ENCODE measurements around the gene DGKQ. TPM values are rescaled to one million over a fixed set of nuclear protein-coding genes. Genes with fewer than 3 reads are reported as not detected.

The DGKQ gene
- total RNA-seq, 2 experiments from 2014 or later, result 22.9 to 27.6 TPM

GRCh38 chr4:995311-996026 lies 22.1 kb upstream of the DGKQ start:
- no peak for ATAC-seq
- Mint-ChIP-seq H3K9me3 (ENCODE audit: low read depth) (no peaks in the 10 kb centered on the region), H3K36me3 (no peaks in the 10 kb centered on the region)

GRCh38 chr4:993111-994029 lies 20.0 kb upstream of the DGKQ start, which contains the start of gene SLC26A1:
Gene SLC26A1 (minus strand): TSS chr4:993404. CDS start chr4:991703, 1,701 bp downstream.
- DNase-seq (no peak), ATAC-seq (no peak)
- H3K9me3 Mint-ChIP-seq (ENCODE audit: low read depth), result no peaks in the 10 kb centered on the region
- no peaks in the 10 kb centered on the region for H3K36me3 Mint-ChIP-seq
- H3K4me3 Mint-ChIP-seq, result no peak within 1 kb of the TSS
- peaks cover 17% of the 10 kb centered on the region for H3K27me3 Mint-ChIP-seq
- peaks cover 1% of the 10 kb centered on the region for H3K4me1 Mint-ChIP-seq
- no peak within 1 kb of the TSS for H3K27ac Mint-ChIP-seq
- CTCF ChIA-PET, result no interaction called here

More at GRCh38 chr4:995311-996026, 22.1 kb upstream of the DGKQ start:
- H3K4me3 Mint-ChIP-seq, result no peak overlapping the region
- peaks cover 24% of the 10 kb centered on the region for H3K27me3 Mint-ChIP-seq
- no peak for DNase-seq
- peaks cover 1% of the 10 kb centered on the region for H3K4me1 Mint-ChIP-seq
- CTCF ChIA-PET, result no interaction called here
- no peak overlapping the region for H3K27ac Mint-ChIP-seq

DNA sequence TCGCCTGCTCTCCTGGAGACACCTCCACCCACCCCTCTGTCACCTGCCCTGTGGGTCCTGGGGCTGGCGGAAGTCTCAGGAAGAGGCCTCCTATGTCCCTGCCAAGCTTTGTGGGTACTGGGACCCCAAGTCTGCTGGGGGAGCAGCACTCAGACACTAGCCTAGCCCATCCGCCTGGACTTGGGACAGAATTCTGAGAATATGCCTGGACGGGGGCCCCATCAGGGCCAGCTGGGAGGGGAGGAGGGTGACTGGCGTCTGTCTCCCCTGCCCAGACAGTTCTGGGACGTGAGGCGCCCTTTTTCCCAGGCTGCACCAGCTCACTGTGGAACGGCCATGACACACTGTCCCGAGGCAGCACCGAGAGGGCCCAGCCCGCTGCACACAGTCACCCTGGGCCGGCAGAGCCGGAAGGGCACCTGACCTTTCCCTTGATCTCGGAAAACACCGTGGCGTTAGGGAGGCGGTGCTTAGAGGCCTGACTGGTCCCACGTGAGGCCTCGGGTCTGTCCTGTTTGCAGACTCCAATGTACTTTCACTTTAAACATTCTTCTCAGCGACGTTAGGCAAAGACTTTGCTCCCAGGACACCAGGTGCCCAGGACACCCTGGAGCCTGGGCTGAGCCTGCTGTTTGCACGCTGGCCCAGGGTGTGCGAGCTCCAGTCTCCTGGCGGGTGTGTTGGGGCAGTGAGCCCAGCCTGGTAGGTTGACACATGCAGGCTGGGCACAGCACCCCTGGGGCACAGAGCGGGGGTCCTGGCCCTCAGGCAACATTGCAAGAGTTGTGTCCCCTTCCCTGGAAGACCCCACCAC lies 19.1 kb upstream of the DGKQ start:
- H3K36me3 Mint-ChIP-seq, result no peaks in the 10 kb centered on the region
- no peak overlapping the region for H3K4me3 Mint-ChIP-seq
- DNase-seq, result no peak
- H3K4me1 Mint-ChIP-seq, result peaks cover 8% of the 10 kb centered on the region
- CTCF ChIA-PET, result no interaction called here
- H3K27ac Mint-ChIP-seq, result no peak overlapping the region
- peaks cover 10% of the 10 kb centered on the region for H3K27me3 Mint-ChIP-seq
- H3K9me3 Mint-ChIP-seq (ENCODE audit: low read depth), result no peaks in the 10 kb centered on the region
- no peak for ATAC-seq

DNA sequence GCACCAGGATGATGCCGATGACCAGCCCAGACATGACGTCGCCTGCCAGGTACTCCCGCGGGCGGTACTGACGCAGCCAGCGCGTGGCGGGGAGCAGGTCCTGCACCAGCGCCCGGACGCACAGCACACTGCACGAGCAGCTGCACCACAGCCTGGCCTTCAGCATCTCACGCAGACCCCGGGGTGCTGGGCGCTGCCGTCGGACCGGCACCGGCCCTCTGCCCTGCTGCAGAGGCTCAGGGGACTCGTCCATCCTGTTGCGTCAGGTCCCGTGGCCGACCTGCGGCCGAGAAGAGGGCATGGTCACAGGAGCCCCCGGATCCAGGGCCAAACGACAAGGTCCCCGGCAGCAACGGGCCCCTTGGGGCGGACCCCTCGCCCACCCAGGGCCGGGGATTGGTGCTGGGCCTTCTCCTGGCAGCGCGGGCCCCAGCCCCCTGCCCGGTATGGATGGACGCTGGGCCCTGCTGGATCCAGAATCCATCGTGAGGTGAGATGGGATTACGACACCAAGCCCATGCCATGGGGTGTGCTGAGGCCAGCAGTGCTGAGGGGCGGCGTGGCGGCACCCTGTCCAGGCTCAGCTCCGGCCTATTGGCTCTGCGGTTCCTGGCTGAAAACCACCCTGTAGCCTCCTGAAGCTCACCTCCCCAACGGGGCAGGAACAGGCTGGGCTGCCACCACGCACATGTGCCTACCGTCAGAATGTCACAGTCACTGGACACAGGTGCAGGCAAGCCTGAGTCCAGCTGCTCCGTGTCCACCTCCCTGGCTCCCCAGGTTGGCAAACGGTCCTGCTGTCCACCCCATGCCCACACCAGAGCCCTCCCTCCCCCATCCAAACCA lies 18.3 kb upstream of the DGKQ start:
- Mint-ChIP-seq H3K27me3 (peaks cover 6% of the 10 kb centered on the region), H3K27ac (no peak overlapping the region), H3K4me1 (peaks cover 8% of the 10 kb centered on the region), H3K9me3 (ENCODE audit: low read depth) (no peaks in the 10 kb centered on the region), H3K36me3 (no peaks in the 10 kb centered on the region), H3K4me3 (no peak overlapping the region)
- CTCF ChIA-PET, result no interaction called here
- no peak for DNase-seq
- no peak for ATAC-seq

GRCh38 chr4:990746-991367 lies 17.5 kb upstream of the DGKQ start:
- ATAC-seq (no peak), DNase-seq (no peak)
- CTCF ChIA-PET, result no interaction called here
- no peaks in the 10 kb centered on the region for H3K36me3 Mint-ChIP-seq
- H3K27me3 Mint-ChIP-seq, result no peaks in the 10 kb centered on the region
- H3K4me3 Mint-ChIP-seq, result no peak overlapping the region
- no peak overlapping the region for H3K27ac Mint-ChIP-seq
- H3K9me3 Mint-ChIP-seq (ENCODE audit: low read depth), result no peaks in the 10 kb centered on the region
- H3K4me1 Mint-ChIP-seq, result peaks cover 14% of the 10 kb centered on the region

GRCh38 chr4:989722-990471 lies 16.5 kb upstream of the DGKQ start:
- DNase-seq, result no peak
- no peak for ATAC-seq
- Mint-ChIP-seq H3K4me1 (peaks cover 22% of the 10 kb centered on the region), H3K36me3 (no peaks in the 10 kb centered on the region), H3K27ac (no peak overlapping the region), H3K9me3 (ENCODE audit: low read depth) (no peaks in the 10 kb centered on the region), H3K27me3 (no peaks in the 10 kb centered on the region), H3K4me3 (no peak overlapping the region)
- CTCF ChIA-PET, result no interaction called here

DNA sequence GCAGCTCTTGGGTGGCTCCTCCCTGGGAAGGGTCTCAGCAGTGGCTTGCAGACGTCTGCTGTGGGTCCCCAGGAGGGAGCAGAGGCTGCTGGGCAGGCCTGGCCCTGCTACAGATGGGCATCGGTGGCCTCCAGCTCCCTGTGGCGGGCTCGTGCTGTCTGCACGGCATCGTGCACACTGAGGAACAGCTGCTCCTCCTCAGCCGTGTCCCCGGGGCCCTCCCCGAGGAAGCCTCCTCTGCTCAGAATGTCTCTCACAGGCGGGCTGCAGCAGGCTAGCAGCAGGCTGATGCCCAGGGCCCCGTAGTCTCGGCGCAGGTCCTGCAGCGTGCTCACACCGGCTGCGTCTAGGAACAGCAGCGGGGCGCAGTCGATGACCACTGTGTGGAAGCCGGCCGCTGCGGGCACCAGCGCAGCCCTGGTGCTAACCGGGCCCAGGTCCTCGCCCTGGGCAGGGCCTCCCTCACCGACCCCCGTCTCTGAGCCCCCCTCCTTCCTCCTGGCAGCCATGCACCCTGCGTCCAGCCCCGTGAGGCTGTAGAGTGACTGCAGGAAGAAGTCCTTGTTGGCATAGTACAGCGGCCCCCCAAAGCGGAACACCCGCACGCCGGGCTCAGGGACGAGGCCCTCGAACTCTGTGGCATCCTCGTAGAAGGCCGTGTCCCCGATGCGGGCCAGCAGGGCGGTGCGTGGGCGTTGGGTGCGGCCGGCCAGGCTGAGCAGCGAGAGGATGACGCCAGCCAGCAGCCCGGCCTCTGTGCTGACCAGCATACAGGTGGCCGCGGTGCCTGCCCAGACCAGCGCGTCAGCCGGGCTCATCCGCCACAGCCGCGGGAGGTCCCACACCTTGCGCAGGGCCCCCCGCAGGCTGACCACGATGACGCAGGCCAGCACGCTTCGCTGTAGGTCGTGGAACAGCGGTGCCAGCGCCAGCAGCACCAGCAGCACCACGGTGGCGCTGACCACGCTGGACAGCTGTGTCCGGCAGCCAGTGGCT lies 15.7 kb upstream of the DGKQ start:
- CTCF ChIA-PET, result interaction anchor here (1.0 to 1.1 kb wide), 2 partner anchors 57 to 247 kb away, joined by 3 read pairs; partner anchors contain the start of genes GAK and TMEM175
- Mint-ChIP-seq H3K36me3 (no peaks in the 10 kb centered on the region), H3K4me3 (no peak overlapping the region)

GRCh38 chr4:987624-988513 lies 14.5 kb upstream of the DGKQ start:
- Mint-ChIP-seq H3K9me3 (ENCODE audit: low read depth) (no peaks in the 10 kb centered on the region), H3K4me1 (peaks cover 25% of the 10 kb centered on the region), H3K27ac (no peak overlapping the region), H3K27me3 (no peaks in the 10 kb centered on the region), H3K4me3 (peak overlapping the region; percentile 72), H3K36me3 (no peaks in the 10 kb centered on the region)
- no peak for ATAC-seq
- CTCF ChIA-PET, result interaction anchor here (0.6 to 3.2 kb wide), 21 partner anchors 19 to 358 kb away, joined by 3 to 34 read pairs (median 3); partner anchors contain the start of genes GAK and TMEM175
- DNase-seq, result no peak

More for the DNA sequence above, 15.7 kb upstream of the DGKQ start:
- Mint-ChIP-seq H3K4me1 (peaks cover 25% of the 10 kb centered on the region), H3K27me3 (no peaks in the 10 kb centered on the region), H3K27ac (no peak overlapping the region), H3K9me3 (ENCODE audit: low read depth) (no peaks in the 10 kb centered on the region)
- DNase-seq, result no peak
- no peak for ATAC-seq

DNA sequence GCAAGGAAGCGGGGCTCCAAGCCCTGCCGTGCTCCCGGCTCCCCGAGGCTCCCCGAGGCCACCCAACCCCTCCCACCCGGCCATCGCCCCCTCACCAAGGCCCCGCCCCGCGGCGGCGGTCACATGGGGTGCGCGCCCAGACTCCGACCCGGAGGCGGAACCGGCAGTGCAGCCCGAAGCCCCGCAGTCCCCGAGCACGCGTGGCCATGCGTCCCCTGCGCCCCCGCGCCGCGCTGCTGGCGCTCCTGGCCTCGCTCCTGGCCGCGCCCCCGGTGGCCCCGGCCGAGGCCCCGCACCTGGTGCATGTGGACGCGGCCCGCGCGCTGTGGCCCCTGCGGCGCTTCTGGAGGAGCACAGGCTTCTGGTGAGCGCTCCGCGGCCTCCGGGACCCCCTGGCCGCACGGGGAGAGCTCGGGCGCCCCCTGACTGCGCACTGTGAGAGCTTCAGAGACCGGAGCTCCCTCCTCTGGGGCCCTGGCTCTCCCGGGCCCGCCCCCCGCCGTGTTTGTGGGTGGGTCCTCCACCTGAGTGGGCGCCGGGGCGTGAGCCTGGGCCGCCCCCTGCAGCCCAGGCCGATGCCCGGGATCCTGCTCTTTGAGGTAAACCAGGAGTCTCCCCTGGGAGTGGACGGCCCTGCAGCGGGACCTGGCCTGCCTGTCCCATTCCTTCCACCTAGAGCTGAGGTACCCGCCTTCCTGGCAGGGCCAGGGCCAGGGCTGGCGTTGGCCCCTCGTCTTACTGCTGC lies 13.7 kb upstream of the DGKQ start, which contains the start of gene IDUA:
IDUA (plus strand) TSS at position 166 of the 745 bp plus-strand sequence; CDS start at position 207, 41 bp downstream.
- CTCF ChIA-PET, result interaction anchor here (0.6 to 3.2 kb wide), 19 partner anchors 18 to 359 kb away, joined by 3 to 34 read pairs (median 4); partner anchors contain the start of genes GAK and TMEM175
- ATAC-seq, result peak; percentile 90
- peak; percentile 91 for DNase-seq
- Mint-ChIP-seq H3K9me3 (ENCODE audit: low read depth) (no peaks in the 10 kb centered on the region), H3K27ac (peak within 1 kb of the TSS; percentile 81), H3K4me1 (peaks cover 25% of the 10 kb centered on the region), H3K4me3 (peak within 1 kb of the TSS; percentile 86), H3K36me3 (no peaks in the 10 kb centered on the region), H3K27me3 (no peaks in the 10 kb centered on the region)

Measured in activated CD8-positive, alpha-beta memory T cell treated with anti-CD3 and anti-CD28 coated beads, Interleukin-2, amount 10 ng/mL, durations not matched to agents 7 days and 5 days (primary cell).